HEK293T (cell line): ENCODE results near the gene DNAL4.

Source experiments
- CTCF ChIA-PET: fragments of 350-600 bp; formaldehyde crosslinking; extraction: SDS; loops from one replicate; lab custom pipeline; 2021; ENCODE audit warnings: antibody characterized with exemption, inconsistent platforms; lab: Yijun Ruan, JAX
- POLR2A ChIA-PET: fragments of 350-600 bp; formaldehyde crosslinking; extraction: SDS; loops from one replicate; lab custom pipeline; 2020; ENCODE audit warnings: antibody characterized with exemption, inconsistent platforms; lab: Yijun Ruan, JAX
- DNase-seq: peaks from one replicate; pipeline ENCODE4 v3.0.0; 2012; ENCODE audit warnings: mixed read lengths; ENCODE audit errors: extremely low spot score
- ARNT ChIP-seq: fragments of 450-650 bp; IDR thresholded peaks from 2 replicates; pipeline ENCODE4 v1.6.1; 2017; ENCODE audit warnings: mild to moderate bottlenecking
- BHLHE40 ChIP-seq: fragments of 450-650 bp; IDR thresholded peaks from 2 replicates; pipeline ENCODE4 v1.6.1; 2016; ENCODE audit warnings: mild to moderate bottlenecking, moderate library complexity, borderline replicate concordance
- CTBP1 ChIP-seq: fragments of 450-650 bp; IDR thresholded peaks from 2 replicates; pipeline ENCODE4 v1.6.1; 2016; ENCODE audit warnings: borderline replicate concordance
- ELF4 ChIP-seq: fragments of 450-650 bp; IDR thresholded peaks from 2 replicates; pipeline ENCODE4 v1.6.1; 2017; ENCODE audit warnings: antibody characterized with exemption
- FOXA1 ChIP-seq: fragments of 450-650 bp; IDR thresholded peaks from 2 replicates; pipeline ENCODE4 v1.6.1; 2016; ENCODE audit warnings: mild to moderate bottlenecking
- FOXK2 ChIP-seq: fragments of 450-650 bp; IDR thresholded peaks from 2 replicates; pipeline ENCODE4 v1.6.1; 2016; ENCODE audit warnings: mild to moderate bottlenecking
- FOXM1 ChIP-seq: fragments of 450-650 bp; IDR thresholded peaks from 2 replicates; pipeline ENCODE4 v1.6.1; 2017; ENCODE audit warnings: mild to moderate bottlenecking, borderline replicate concordance
- HDGF ChIP-seq: fragments of 450-650 bp; IDR thresholded peaks from 2 replicates; pipeline ENCODE4 v1.6.1; 2017; ENCODE audit warnings: antibody characterized with exemption, borderline replicate concordance
- L3MBTL2 ChIP-seq: fragments of 450-650 bp; conservative IDR thresholded peaks from 2 replicates; pipeline ENCODE4 v1.6.1; 2016; ENCODE audit warnings: mild to moderate bottlenecking
- LEF1 ChIP-seq: fragments of 450-650 bp; IDR thresholded peaks from 2 replicates; pipeline ENCODE4 v1.6.1; 2017; ENCODE audit warnings: mild to moderate bottlenecking, borderline replicate concordance
- NFRKB ChIP-seq: fragments of 450-650 bp; IDR thresholded peaks from 2 replicates; pipeline ENCODE4 v1.6.1; 2016; ENCODE audit warnings: mild to moderate bottlenecking, moderate library complexity
- SP1 ChIP-seq: fragments of 450-650 bp; IDR thresholded peaks from 2 replicates; pipeline ENCODE4 v1.6.1; 2017
- SUZ12 ChIP-seq: fragments of 450-650 bp; IDR thresholded peaks from 2 replicates; pipeline ENCODE4 v1.6.1; 2016; ENCODE audit warnings: mild to moderate bottlenecking
- TARDBP ChIP-seq: fragments of 450-650 bp; IDR thresholded peaks from 2 replicates; pipeline ENCODE4 v1.6.1; 2016
- ZNF384 ChIP-seq: fragments of 450-650 bp; IDR thresholded peaks from 2 replicates; pipeline ENCODE4 v1.6.1; 2016
- TF ChIP-seq, protein P1 (sequence below): fragments of 450-650 bp; IDR thresholded peaks from 2 replicates; pipeline ENCODE4 v1.6.1; 2016

DNAL4 gene

GRCh38 chr22:38758276-38758945, 35.5 kb downstream of the DNAL4 start:
- DNase-seq, result no peak
- TF ChIP-seq, protein P1, sequence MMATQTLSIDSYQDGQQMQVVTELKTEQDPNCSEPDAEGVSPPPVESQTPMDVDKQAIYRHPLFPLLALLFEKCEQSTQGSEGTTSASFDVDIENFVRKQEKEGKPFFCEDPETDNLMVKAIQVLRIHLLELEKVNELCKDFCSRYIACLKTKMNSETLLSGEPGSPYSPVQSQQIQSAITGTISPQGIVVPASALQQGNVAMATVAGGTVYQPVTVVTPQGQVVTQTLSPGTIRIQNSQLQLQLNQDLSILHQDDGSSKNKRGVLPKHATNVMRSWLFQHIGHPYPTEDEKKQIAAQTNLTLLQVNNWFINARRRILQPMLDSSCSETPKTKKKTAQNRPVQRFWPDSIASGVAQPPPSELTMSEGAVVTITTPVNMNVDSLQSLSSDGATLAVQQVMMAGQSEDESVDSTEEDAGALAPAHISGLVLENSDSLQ, result 0 out of 2 replicates have a peak, but pooled peaks have one; percentile 7
- TF ChIP-seq SUZ12, result no peak
- ChIA-PET CTCF (interaction anchor here (0.6 to 5.0 kb wide), 3 partner anchors 9 to 104 kb away, joined by 3 to 43 read pairs (median 3); no protein-coding TSS in a partner anchor), POLR2A (interaction anchor here (0.6 to 1.7 kb wide), 3 partner anchors 10 to 112 kb away, joined by 3 to 5 read pairs (median 3); no protein-coding TSS in a partner anchor)

DNA sequence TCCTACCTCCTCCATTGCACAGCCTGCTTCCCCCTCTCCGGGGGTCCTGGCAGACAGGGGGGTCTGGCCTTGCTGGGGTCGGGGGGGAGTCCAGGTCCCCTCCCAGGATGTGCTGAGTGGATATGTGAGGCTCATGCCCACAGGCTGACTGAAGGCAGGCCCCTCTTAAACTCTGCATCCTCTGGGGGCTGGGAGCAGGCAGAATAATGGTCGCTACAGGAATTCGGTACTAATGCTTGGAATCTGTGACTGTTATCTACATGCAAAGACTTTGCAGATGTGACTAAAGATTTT, 36.5 kb downstream of the DNAL4 start:
- TF ChIP-seq L3MBTL2 (no peak), ARNT (no peak), FOXK2 (no peak)
- CTCF ChIA-PET, result interaction anchor here (1.1 to 5.0 kb wide), 2 partner anchors 10 to 11 kb away, joined by 3 to 43 read pairs; no protein-coding TSS in a partner anchor
- POLR2A ChIA-PET, result no interaction called here
- no peak for DNase-seq

DNA sequence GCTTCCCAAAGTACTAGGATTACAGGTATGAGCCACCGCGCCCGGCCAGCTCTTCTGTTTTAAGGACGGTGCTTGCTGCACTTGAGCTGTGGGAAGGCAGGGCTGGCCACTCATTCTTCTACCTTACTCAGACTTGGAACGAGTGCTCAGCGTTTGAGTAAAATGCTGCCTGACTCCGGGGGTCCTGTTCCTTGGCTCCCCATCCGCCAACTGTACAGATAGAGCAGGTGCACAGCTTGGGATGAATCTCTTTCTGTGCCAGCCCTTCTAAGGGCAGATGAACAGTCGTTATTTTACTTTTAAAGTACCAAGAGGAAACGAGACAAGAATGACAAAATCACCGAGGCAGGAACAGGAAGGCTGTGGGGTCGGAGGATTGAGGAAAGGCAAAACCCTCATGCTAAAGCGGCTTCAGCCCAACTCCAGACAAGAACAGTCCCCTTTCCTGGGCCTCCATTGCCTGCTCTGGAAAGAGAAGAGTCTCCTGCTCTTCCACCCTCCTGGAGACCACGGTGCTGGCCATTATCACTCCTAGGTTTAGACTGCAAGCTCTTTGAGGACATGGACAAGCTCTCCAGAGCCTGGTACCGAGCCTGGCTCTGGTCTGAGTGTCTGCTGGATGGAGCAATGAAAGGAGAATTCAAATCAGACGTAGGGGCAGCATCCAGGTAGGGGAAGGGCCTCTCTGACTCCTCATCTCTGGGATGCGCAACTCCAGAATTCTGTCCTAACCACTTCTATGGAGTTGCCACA, 37.1 kb downstream of the DNAL4 start:
- DNase-seq, result no peak
- ChIA-PET CTCF (interaction anchor here (1.1 to 5.0 kb wide), 2 partner anchors 11 kb away, joined by 3 to 43 read pairs; no protein-coding TSS in a partner anchor), POLR2A (interaction anchor here (0.6 to 1.1 kb wide), 4 partner anchors 11 to 75 kb away, joined by 3 read pairs; no protein-coding TSS in a partner anchor)
- TF ChIP-seq LEF1, result no peak
- no peak for TF ChIP-seq FOXM1
- no peak for TF ChIP-seq ELF4
- TF ChIP-seq ZNF384, result no peak
- no peak for TF ChIP-seq CTBP1
- TF ChIP-seq HDGF, result no peak
- no peak for TF ChIP-seq SUZ12
- TF ChIP-seq SP1, result no peak
- TF ChIP-seq BHLHE40, result no peak
- no peak for TF ChIP-seq L3MBTL2
- TF ChIP-seq FOXK2, result no peak
- no peak for TF ChIP-seq FOXA1
- no peak for TF ChIP-seq TARDBP
- TF ChIP-seq, protein P1, result no peak
- no peak for TF ChIP-seq ARNT
- TF ChIP-seq NFRKB, result no peak

DNA sequence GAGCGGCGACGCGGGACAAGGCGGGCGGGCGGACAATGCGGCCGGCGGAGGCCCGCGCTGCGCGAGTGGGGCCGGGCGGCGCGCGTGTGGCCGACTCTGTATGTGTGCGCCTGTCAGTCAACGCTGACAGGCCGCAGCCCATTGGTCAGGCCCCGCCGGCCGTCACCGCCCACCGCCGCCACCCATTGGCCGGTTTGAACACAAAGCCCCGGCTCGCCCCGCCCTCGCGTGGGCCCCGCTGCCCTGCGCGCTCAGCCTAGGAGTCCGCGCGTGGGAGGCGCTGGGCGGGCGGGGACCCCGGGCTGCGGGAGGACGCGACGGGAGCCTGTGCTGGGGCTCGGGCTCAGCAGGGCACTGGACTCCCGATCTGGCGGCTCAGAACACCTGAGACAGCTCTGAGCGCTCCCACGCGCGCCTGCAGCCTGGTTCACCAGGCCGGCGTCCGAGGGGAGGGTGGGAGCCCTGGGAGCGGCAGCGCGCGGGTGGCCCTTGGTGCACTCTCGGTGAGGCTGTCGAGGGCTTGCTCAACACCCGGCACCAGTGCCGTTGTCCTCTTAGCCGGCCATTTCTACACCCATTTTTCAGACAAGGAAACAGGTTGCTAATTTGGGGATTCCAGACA, 37.9 kb downstream of the DNAL4 start, which contains the start of gene SUN2:
SUN2 (minus strand) TSS at position 88 of the 622 bp plus-strand sequence. CDS start 3,370 bp downstream, outside the sequence.
- DNase-seq, result peak; percentile 99
- TF ChIP-seq FOXM1 (peak; percentile 99), BHLHE40 (no peak), TARDBP (peak; percentile 82), L3MBTL2 (no peak), FOXA1 (no peak)
- TF ChIP-seq, protein P1, result peak; percentile 98
- CTCF ChIA-PET, result interaction anchor here (5.0 kb wide), 1 partner anchor 12 kb away, joined by 43 read pairs; no protein-coding TSS in a partner anchor
- POLR2A ChIA-PET, result interaction anchor here (1.0 to 1.1 kb wide), 3 partner anchors 14 to 74 kb away, joined by 3 read pairs; no protein-coding TSS in a partner anchor

DNA sequence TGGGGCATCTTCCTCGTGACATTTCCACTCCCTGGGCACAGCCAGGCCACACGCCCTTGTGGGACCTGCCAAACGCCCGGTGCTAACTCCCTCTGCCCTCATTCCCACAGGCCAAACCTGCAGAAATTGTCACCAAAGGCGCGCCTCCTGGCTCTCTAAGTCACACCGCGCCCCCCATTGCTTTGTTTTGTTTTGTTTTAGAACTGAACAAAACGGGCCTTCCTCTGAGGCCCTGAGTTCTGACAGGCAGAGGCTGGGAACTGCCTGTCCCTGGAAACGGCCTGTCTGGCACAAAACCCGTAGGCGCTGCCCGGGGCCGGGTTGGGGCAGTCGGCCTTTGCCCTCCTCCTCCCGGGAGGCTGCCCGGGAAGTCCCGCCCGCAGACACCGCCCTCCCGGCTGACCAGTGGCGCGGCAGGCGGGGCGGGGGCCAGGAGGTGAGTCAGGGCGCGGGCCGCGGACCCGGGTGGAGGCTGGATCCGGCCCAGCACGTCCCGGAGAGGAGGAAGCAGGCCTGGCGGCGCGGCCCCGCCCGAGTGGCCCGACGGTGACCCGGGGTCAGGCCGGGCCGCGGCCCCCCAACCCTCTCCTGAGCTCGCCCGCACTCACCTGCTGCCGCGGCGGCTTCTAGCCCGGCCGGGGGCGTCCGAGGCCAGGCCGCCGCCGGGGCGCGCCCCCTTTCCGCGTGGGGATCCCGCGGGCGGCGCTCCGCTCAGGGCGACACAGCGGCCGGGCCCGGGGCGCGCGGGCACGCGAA, 38.6 kb downstream of the DNAL4 start:
- peak; percentile 59 for DNase-seq
- TF ChIP-seq ELF4 (no peak), ARNT (peak; percentile 53)
- ChIA-PET CTCF (interaction anchor here (5.0 kb wide), 1 partner anchor 12 kb away, joined by 43 read pairs; no protein-coding TSS in a partner anchor), POLR2A (interaction anchor here (1.1 kb wide), 1 partner anchor 13 kb away, joined by 3 read pairs; no protein-coding TSS in a partner anchor)

DNA sequence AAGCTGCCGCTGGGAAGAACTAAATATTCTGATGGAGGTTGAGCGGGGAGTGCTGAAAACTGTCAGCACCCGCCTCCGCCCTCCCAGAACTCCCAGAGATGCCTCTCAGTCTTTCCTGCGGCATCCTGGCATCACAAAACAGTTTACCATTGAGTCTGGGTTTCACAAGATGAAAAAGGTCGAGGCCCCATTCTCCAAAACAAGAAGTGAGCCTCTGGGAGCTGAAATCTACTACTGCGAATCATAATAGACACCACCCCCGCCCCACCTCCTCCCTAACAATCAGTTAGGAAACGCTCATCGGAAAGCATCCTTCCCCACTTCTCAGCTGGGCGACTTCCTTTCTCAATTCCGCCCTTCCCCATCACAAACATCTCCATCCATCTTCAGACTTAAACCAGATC, 39.2 kb downstream of the DNAL4 start:
- DNase-seq, result no peak
- ChIA-PET CTCF (no interaction called here), POLR2A (no interaction called here)
- TF ChIP-seq BHLHE40 (no peak), CTBP1 (no peak), FOXA1 (no peak), L3MBTL2 (no peak), TARDBP (no peak), ARNT (no peak), NFRKB (no peak), ELF4 (no peak), LEF1 (no peak), FOXK2 (no peak), SP1 (no peak), ZNF384 (no peak)
